GM21786 (cell line): Measurements from ENCODE around the gene LCLAT1.
A peak's percentile ranks its signal among the peaks of the same experiment; 100 is the strongest.

Experiments used
- ATAC-seq: cut with Tn5 transposase; IDR thresholded peaks from one replicate; pipeline ENCODE4 v1.9.1; 2021; ENCODE audit not compliant: unreplicated experiment

Gene LCLAT1

GRCh38 chr2:30663806-30664205, 216.8 kb downstream of the LCLAT1 start:
- no peak for ATAC-seq

GRCh38 chr2:30664761-30665358, 217.8 kb downstream of the LCLAT1 start:
- no peak for ATAC-seq

- no peak for ATAC-seq
Observed at GRCh38 chr2:30665761-30666265, 218.8 kb downstream of the LCLAT1 start.

- peak; percentile 65 for ATAC-seq
Observed at GRCh38 chr2:30666266-30666874, 219.3 kb downstream of the LCLAT1 start.

- ATAC-seq, result no peak
Observed at GRCh38 chr2:30670453-30670852, 223.4 kb downstream of the LCLAT1 start.

- no peak for ATAC-seq
Observed at GRCh38 chr2:30673127-30673526, 226.1 kb downstream of the LCLAT1 start.

GRCh38 chr2:30675758-30676157, 228.7 kb downstream of the LCLAT1 start:
- ATAC-seq, result no peak

GRCh38 chr2:30677231-30677630, 230.2 kb downstream of the LCLAT1 start:
- ATAC-seq, result no peak

- ATAC-seq, result no peak
Observed at GRCh38 chr2:30677861-30678385, 230.9 kb downstream of the LCLAT1 start.

GRCh38 chr2:30678410-30679137, 231.5 kb downstream of the LCLAT1 start:
- no peak for ATAC-seq

- no peak for ATAC-seq
Observed at GRCh38 chr2:30679426-30680088, 232.5 kb downstream of the LCLAT1 start.

GRCh38 chr2:30680121-30680520, 233.1 kb downstream of the LCLAT1 start:
- no peak for ATAC-seq

- ATAC-seq, result no peak
Observed at GRCh38 chr2:30681022-30681421, 234.0 kb downstream of the LCLAT1 start.

- no peak for ATAC-seq
Observed at GRCh38 chr2:30683236-30683956, 236.3 kb downstream of the LCLAT1 start.

GRCh38 chr2:30684026-30684425, 237.0 kb downstream of the LCLAT1 start:
- no peak for ATAC-seq

GRCh38 chr2:30684516-30684915, 237.5 kb downstream of the LCLAT1 start:
- ATAC-seq, result no peak

GRCh38 chr2:30684996-30685395, 237.9 kb downstream of the LCLAT1 start:
- ATAC-seq, result no peak

GRCh38 chr2:30686000-30686399, 239.0 kb downstream of the LCLAT1 start:
- no peak for ATAC-seq

GRCh38 chr2:30686669-30687068, 239.6 kb downstream of the LCLAT1 start:
- no peak for ATAC-seq

- ATAC-seq, result no peak
Observed at GRCh38 chr2:30688956-30689401, 241.9 kb downstream of the LCLAT1 start.
